RWPE2 (cell line): ENCODE results near the gene KIAA1549.

Experiments used
- ATAC-seq: fragments of 200-7000 bp; cut with Tn5 transposase; 3 replicates; pipeline ENCODE4 v1.9.1; 2021; ENCODE audit warnings: low read depth
- DNase-seq: peaks from one replicate; pipeline ENCODE4 v3.0.0-alpha.2; 2020; ENCODE audit warnings: low spot score
- H3K27ac ChIP-seq: fragments of 450-650 bp; 2 replicates; pipeline ENCODE4 v1.5.1; 2017; ENCODE audit warnings: mild to moderate bottlenecking; ENCODE audit not compliant: poor library complexity, severe bottlenecking
- H3K27me3 ChIP-seq: fragments of 250-450 bp; sonication (Bioruptor Pico); 2 replicates; pipeline ENCODE4 v1.5.1; 2021; ENCODE audit warnings: mild to moderate bottlenecking, moderate library complexity; ENCODE audit not compliant: insufficient read depth, poor library complexity, severe bottlenecking
- H3K36me3 ChIP-seq: fragments of 250-450 bp; sonication (Bioruptor Pico); 2 replicates; pipeline ENCODE4 v1.5.1; 2020; ENCODE audit warnings: low read depth, mild to moderate bottlenecking, moderate library complexity
- H3K4me1 ChIP-seq: fragments of 250-450 bp; sonication (Bioruptor Pico); 2 replicates; pipeline ENCODE4 v1.5.1; 2021; ENCODE audit warnings: mild to moderate bottlenecking, moderate library complexity; ENCODE audit not compliant: insufficient read depth, poor library complexity, severe bottlenecking
- H3K4me3 ChIP-seq: fragments of 250-450 bp; sonication (Bioruptor Pico); 2 replicates; pipeline ENCODE4 v1.5.1; 2021; ENCODE audit warnings: mild to moderate bottlenecking, moderate library complexity; ENCODE audit not compliant: severe bottlenecking
- H3K9me3 ChIP-seq: fragments of 250-450 bp; sonication (Bioruptor Pico); 2 replicates; pipeline ENCODE4 v1.5.1; 2021; ENCODE audit warnings: mild to moderate bottlenecking, moderate library complexity; ENCODE audit not compliant: severe bottlenecking
- TF ChIP-seq, protein P1 (sequence below): fragments of 450-650 bp; IDR thresholded peaks from one replicate; pipeline ENCODE4 v1.5.1; 2017; ENCODE audit warnings: mild to moderate bottlenecking, moderate library complexity; ENCODE audit not compliant: poor library complexity, severe bottlenecking

Gene KIAA1549

DNA sequence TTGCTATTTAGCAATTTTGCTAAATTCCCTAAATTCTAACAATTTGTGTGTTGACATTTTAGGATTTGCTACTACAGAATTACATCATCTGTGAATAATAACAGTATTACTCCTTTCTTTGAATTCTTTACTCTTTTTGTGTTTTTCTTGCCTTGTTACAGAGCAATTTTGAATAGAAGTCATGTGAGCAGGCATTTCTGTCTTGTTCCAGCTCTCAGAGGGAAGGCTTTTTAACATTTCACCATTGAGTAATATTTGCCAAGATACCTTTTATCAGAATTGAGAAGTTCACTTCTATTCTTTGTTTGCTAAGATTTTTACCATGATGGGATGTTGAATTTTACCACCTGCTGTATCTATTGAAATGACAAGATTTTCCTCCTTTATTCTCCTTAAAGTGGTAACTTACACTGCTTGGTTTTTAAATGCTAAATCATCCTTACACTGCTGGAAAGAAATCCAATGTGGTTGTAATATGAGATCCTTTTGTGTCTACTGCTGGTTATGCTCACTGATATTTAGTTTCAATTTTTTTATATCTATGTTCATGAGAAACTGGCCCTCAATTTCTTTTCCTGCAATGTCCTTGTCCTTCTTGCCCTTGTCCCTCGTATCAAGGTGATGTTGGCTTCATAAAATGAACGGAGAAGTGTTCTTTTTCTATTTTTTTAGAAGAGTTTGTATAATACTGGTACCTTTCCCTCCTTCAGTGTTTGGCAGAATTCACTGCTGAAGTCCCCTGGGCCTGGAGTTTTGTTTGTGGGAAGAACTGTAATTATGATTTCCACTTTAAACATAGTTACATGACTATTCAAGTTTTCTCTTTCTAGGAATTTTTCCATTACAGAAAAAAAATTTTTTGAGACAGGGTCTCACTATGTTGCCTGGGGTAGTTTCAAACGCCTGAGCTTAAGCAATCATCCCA is 132.9 kb downstream of the KIAA1549 start:
- TF ChIP-seq, protein P1, sequence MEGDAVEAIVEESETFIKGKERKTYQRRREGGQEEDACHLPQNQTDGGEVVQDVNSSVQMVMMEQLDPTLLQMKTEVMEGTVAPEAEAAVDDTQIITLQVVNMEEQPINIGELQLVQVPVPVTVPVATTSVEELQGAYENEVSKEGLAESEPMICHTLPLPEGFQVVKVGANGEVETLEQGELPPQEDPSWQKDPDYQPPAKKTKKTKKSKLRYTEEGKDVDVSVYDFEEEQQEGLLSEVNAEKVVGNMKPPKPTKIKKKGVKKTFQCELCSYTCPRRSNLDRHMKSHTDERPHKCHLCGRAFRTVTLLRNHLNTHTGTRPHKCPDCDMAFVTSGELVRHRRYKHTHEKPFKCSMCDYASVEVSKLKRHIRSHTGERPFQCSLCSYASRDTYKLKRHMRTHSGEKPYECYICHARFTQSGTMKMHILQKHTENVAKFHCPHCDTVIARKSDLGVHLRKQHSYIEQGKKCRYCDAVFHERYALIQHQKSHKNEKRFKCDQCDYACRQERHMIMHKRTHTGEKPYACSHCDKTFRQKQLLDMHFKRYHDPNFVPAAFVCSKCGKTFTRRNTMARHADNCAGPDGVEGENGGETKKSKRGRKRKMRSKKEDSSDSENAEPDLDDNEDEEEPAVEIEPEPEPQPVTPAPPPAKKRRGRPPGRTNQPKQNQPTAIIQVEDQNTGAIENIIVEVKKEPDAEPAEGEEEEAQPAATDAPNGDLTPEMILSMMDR: no peak
- ATAC-seq (no peak), DNase-seq (no peak)
- Histone ChIP-seq H3K4me3 (no peak overlapping the region), H3K27me3 (no peaks in the 10 kb centered on the region), H3K4me1 (no peaks in the 10 kb centered on the region), H3K27ac (no peak overlapping the region), H3K36me3 (peaks cover 5% of the 10 kb centered on the region; the same call in 1 of the 2 replicates), H3K9me3 (no peaks in the 10 kb centered on the region)

DNA sequence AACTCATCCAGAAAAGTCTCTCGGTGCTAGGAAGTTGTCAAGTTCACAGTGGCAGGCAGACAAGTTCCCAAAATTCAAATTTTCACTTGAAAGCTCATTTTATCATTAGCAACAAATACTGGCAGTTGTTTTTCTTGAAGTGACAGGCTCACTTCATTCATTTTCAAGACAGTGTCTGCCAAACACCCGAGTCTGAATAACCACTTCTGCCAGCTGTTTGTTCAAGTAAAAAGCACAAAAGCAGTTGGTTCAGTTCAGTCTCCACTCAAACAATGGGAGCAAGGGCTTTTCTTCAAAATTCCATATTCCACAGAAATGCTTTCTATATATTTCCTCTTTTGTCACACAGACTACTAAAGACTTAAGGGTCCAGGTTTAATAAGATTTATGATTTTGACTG is 135.5 kb downstream of the KIAA1549 start:
- no peak overlapping the region for H3K27ac ChIP-seq
- TF ChIP-seq, protein P1: no peak
- H3K9me3 ChIP-seq: no peaks in the 10 kb centered on the region
- H3K36me3 ChIP-seq: peaks cover 5% of the 10 kb centered on the region; the same call in 1 of the 2 replicates
- no peak overlapping the region for H3K4me3 ChIP-seq
- no peak for ATAC-seq
- no peaks in the 10 kb centered on the region for H3K27me3 ChIP-seq
- no peak for DNase-seq
- H3K4me1 ChIP-seq: no peaks in the 10 kb centered on the region

DNA sequence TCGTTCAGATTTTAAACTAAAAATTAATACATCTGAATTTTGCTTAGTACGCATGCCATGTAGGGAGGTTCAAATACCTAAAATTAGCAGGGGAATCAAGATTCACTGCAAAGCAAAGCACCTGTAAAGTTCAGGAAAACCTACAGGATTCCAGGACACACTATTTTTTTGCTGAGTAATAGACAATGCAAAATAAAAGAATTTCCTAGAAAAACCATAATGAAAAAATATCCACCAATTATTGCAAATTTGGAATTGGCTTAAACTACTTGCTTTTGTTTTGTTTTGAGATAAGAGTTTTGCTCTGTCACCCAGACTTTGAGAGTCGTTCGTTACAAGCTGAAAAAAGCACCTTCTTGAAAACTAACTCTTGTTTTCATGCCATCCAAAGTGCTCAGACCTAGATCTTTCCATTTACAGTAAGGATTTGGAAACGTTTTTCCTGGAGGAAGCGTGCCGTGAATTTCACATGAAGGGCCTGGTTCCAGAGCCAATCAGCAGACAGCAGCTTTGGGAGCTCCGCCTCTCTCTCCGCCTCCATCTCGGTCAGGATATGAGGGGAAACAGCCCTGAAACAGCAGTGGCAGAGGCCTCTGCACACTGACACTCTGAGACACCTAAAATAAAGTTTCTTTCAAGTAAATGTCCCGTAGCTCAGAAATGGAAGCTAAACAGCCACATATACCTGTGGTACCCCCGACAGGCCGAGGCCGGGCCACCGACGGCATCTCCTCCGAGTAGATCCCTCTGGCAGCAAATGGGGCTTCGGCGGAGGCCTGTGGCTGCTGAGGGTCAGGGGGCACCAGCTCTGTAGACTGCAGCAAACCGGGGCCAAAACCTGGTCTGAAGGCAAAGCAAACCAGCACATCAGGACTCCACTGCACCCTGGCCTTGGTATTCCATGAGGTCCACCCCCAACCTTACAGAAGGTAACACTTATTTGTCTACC is 137.3 kb downstream of the KIAA1549 start:
- Histone ChIP-seq H3K4me1 (no peaks in the 10 kb centered on the region), H3K4me3 (no peak overlapping the region), H3K36me3 (no peaks in the 10 kb centered on the region), H3K9me3 (no peaks in the 10 kb centered on the region), H3K27ac (no peak overlapping the region), H3K27me3 (no peaks in the 10 kb centered on the region)
- no peak for ATAC-seq
- TF ChIP-seq, protein P1: no peak
- no peak for DNase-seq

DNA sequence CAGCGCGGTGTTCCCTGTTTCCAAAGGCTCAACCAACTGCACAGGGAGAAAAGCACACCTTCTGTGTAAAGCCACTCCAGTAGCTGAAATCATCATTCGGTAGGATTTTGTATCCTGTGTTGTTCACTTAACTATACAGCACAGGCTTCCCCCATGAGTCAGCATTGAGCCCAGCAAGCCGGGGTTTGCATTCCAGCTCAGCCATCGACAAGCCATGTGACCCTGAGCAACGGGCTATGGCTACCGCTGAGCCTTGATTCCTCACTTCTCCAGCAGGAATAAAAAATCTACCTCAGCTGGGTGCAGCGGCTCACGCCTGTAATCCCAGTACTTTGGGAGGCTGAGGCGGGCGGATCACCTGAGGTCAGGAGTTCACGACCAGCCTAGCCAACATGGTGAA is 139.1 kb downstream of the KIAA1549 start:
- H3K27ac ChIP-seq: no peak overlapping the region
- H3K4me1 ChIP-seq: no peaks in the 10 kb centered on the region
- DNase-seq: no peak
- H3K27me3 ChIP-seq: no peaks in the 10 kb centered on the region
- H3K9me3 ChIP-seq: no peaks in the 10 kb centered on the region
- H3K4me3 ChIP-seq: no peak overlapping the region
- TF ChIP-seq, protein P1: no peak
- H3K36me3 ChIP-seq: no peaks in the 10 kb centered on the region
- peak; percentile 68 for ATAC-seq
